CD8-positive, alpha-beta memory T cell (primary cell): ENCODE data around the gene ATP8A2. TPM values are rescaled to one million over a fixed set of nuclear protein-coding genes. Genes with fewer than 3 reads are reported as not detected.

Source experiments
- CTCF ChIA-PET: fragments of 350-600 bp; sonication (Branson Sonifier 250); formaldehyde crosslinking; loops from one replicate; lab custom pipeline; 2021; ENCODE audit warnings: antibody characterized with exemption; lab: Charles Lee
- POLR2A ChIA-PET: fragments of 350-600 bp; sonication (Branson Sonifier 250); formaldehyde crosslinking; loops from one replicate; lab custom pipeline; 2021; ENCODE audit warnings: antibody characterized with exemption; lab: Charles Lee
- DNase-seq, 5 donors: peaks; one replicate each; pipeline versions ENCODE4 v3.0.0 to v3.0.0-alpha.2; 2020 to 2022; ENCODE audit warnings: mixed read lengths in 1 of 5
- H3K27ac ChIP-seq: one replicate; pipeline ENCODE4 v1.7.0; 2013; ENCODE audit warnings: low read depth, mild to moderate bottlenecking, low read length, moderate library complexity
- H3K27me3 ChIP-seq: 2 replicates; pipeline ENCODE4 v1.7.0; 2013; ENCODE audit warnings: low read length, mild to moderate bottlenecking; ENCODE audit not compliant: insufficient read depth, poor library complexity, severe bottlenecking
- H3K36me3 ChIP-seq: 2 replicates; pipeline ENCODE4 v1.7.0; 2013; ENCODE audit warnings: mild to moderate bottlenecking, low read length, moderate library complexity; ENCODE audit not compliant: insufficient read depth
- H3K4me1 ChIP-seq: 2 replicates; pipeline ENCODE4 v1.7.0; 2013; ENCODE audit warnings: mild to moderate bottlenecking, low read length, moderate library complexity; ENCODE audit not compliant: insufficient read depth
- H3K4me3 ChIP-seq: 2 replicates; pipeline ENCODE4 v1.7.0; 2013; ENCODE audit warnings: mild to moderate bottlenecking, low read length
- H3K9me3 ChIP-seq: 2 replicates; pipeline ENCODE4 v1.7.0; 2013; ENCODE audit warnings: mild to moderate bottlenecking, low read length
- H3K27ac Mint-ChIP-seq, 8 donors: one replicate each; pipeline ENCODE4 v1.8.0; 2020 to 2021; ENCODE audit warnings: mixed read lengths in 8 of 8, mild to moderate bottlenecking in 6 of 8, inconsistent platforms in 3 of 8, moderate library complexity in 3 of 8
- H3K27me3 Mint-ChIP-seq, 2 donors: one replicate each; pipeline ENCODE4 v1.8.0; 2020 to 2021; ENCODE audit warnings: mixed read lengths in 2 of 2, mild to moderate bottlenecking in 1 of 2, moderate library complexity in 1 of 2
- H3K36me3 Mint-ChIP-seq, 3 donors: one replicate each; pipeline ENCODE4 v1.8.0; 2020 to 2021; ENCODE audit warnings: mixed read lengths in 3 of 3, inconsistent platforms in 1 of 3, mild to moderate bottlenecking in 1 of 3
- H3K4me1 Mint-ChIP-seq, 3 donors: one replicate each; pipeline ENCODE4 v1.8.0; 2020 to 2021; ENCODE audit warnings: mixed read lengths in 3 of 3, inconsistent platforms in 1 of 3, mild to moderate bottlenecking in 1 of 3
- H3K4me3 Mint-ChIP-seq, 7 donors: one replicate each; pipeline ENCODE4 v1.8.0; 2020 to 2021; ENCODE audit warnings: mixed read lengths in 7 of 7, mild to moderate bottlenecking in 6 of 7, moderate library complexity in 4 of 7, inconsistent platforms in 2 of 7
- H3K9me3 Mint-ChIP-seq, 5 donors: one replicate each; pipeline ENCODE4 v1.8.0; 2020 to 2022; ENCODE audit warnings: mixed read lengths in 5 of 5, mild to moderate bottlenecking in 3 of 5, moderate library complexity in 2 of 5, inconsistent platforms in 1 of 5
- polyA plus RNA-seq: library from polyadenylated mRNA; unstranded; fragments of 300-500 nt; fragmentation: Illumina TruSeq; gene quantifications from one replicate; pipeline ENCODE4 v1.2.3, GENCODE V29; 2021
- total RNA-seq, 2 experiments: library from RNA; stranded (reverse); gene quantifications; one replicate each; pipeline ENCODE4 v1.2.3, GENCODE V29; 2021

ATP8A2 gene
- total and polyA plus RNA-seq, 3 experiments from 2014 or later = 0.26 to 0.63 (median 0.58) TPM

DNA sequence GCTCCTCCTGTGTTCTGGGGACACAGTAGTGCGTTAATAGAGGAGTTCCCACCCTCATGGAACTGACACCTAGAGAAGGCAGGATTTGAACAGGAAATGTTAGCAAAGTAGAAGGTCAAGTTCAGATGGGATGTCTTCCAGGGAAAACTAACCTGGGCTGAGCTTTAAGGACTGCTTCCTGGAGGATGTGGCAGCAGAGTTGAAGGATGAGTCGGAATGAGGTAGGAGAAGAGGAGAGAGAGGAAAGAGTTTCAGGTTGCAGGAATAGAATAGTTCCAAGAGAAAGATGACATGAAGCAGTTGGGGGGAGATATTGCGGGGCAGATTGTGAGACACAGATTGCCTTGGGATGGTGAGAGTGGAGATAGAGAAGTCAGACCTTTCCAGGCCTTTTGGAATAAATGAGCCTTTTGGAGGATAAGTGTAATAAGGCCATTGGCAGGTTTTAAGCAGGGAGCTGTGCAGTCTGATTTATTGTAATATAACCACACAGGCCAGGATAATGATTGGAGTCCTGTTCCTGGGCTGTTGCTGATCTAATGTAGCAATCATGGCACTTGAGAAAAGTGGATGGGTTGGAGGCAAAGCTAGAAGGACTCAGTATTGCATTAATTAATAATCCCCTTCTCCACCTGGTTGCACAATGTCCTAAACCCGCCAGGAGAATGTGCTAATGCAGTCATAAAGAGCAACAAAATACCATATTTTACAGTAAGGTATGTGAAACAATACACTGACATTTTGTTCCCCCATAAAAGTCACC lies 474.6 kb downstream of the ATP8A2 start:
- peaks cover 0 to 2% (median 0%) of the 10 kb centered on the region in 5 donors for H3K9me3 Mint-ChIP-seq
- H3K4me3 Mint-ChIP-seq = peak overlapping the region in 6 of 7 donors; percentile 51 to 71 (median 64)
- H3K27me3 Mint-ChIP-seq = peaks cover 6 to 7% of the 10 kb centered on the region in 2 donors
- H3K4me1 ChIP-seq = peaks cover 24% of the 10 kb centered on the region
- H3K27ac Mint-ChIP-seq = peak overlapping the region; percentile 5 to 92 (median 88)
- H3K4me1 Mint-ChIP-seq = peaks cover 22 to 41% (median 37%) of the 10 kb centered on the region in 3 donors
- H3K27ac ChIP-seq = no peak overlapping the region
- H3K36me3 ChIP-seq = no peaks in the 10 kb centered on the region
- no peaks in the 10 kb centered on the region for H3K9me3 ChIP-seq
- POLR2A ChIA-PET = no interaction called here
- H3K36me3 Mint-ChIP-seq = no peaks in the 10 kb centered on the region
- CTCF ChIA-PET = no interaction called here
- DNase-seq = no peak
- no peaks in the 10 kb centered on the region for H3K27me3 ChIP-seq
- H3K4me3 ChIP-seq = peak overlapping the region; percentile 41

DNA sequence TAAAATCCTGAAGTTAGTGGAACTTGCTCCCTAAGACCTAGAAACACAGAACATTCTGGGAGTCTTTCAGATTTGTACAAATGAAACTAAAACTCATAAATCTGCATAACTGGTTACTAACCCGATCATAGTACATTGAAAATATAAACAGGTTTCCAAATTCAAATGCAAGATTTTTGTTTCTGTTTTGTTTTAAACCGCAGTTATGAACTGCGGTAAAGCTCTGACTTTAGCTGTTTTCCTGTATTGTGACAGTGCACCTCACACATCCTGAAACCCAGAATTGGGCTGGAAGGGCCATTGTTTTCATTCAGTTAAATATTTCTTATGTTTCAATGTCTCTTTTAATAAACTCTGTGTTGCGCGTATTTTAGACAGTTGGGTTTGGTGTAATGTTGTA lies 475.4 kb downstream of the ATP8A2 start:
- POLR2A ChIA-PET = no interaction called here
- peak in 2 of 5 donors; percentile 35 to 43 for DNase-seq

DNA sequence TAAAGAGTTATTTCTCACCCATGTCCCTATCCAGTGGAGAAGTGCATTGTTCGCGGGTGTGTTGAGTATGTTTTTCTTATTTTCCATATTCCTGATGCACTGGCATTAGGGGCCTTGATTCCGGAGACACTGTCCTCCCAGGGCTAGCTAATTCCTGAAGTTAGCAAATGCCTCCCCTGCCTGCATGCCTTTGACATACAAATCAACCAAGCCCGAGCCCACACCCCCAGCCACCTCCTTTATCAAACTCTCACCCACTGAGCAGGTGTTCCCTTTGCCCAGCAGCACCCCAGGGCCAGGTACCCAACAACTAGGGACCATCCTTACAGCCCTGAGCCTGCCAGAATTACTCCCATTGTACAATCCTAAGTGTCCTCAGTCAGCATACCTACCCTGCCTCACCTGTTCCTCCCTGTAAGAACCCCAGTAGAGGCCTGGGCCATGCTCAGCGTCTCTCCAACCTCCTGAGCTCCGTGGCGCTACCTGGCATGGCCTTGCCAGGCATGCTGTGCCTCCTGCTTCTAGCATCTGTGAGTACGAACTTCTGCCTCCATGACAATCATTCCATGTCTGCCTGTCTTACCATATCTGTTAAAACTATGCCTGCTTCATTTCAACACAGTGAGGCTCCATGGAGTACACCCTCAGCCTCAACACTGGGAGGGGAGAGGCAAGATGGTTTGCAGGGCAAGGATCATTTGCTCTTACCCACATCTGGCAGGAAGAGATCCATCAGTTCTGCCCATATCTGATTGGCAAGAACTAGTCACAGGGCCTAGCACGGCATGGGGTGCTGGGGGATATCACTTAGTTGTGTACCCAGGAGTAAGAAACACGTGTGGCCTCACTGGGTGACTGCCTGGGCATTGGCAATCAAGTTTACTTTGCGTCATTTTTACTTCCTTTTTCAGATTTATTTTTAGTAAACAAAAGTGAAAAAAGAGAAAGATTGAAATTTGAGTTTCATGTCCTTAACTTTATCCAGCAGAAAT lies 476.2 kb downstream of the ATP8A2 start:
- no peaks in the 10 kb centered on the region for H3K36me3 ChIP-seq
- Mint-ChIP-seq H3K36me3 (no peaks in the 10 kb centered on the region), H3K4me3 (peak overlapping the region in 6 of 7 donors; percentile 51 to 66 (median 58)), H3K4me1 (peaks cover 22 to 41% (median 37%) of the 10 kb centered on the region in 3 donors), H3K27ac (peak overlapping the region; percentile 35 to 91 (median 86)), H3K9me3 (peaks cover 0 to 2% (median 0%) of the 10 kb centered on the region in 5 donors), H3K27me3 (peaks cover 0 to 5% of the 10 kb centered on the region in 2 donors)
- peak overlapping the region; percentile 31 for H3K4me3 ChIP-seq
- no peaks in the 10 kb centered on the region for H3K27me3 ChIP-seq
- POLR2A ChIA-PET = no interaction called here
- H3K27ac ChIP-seq = no peak overlapping the region
- H3K4me1 ChIP-seq = peaks cover 24% of the 10 kb centered on the region
- CTCF ChIA-PET = no interaction called here
- DNase-seq = no peak
- H3K9me3 ChIP-seq = no peaks in the 10 kb centered on the region

More for the DNA sequence above, 475.4 kb downstream of the ATP8A2 start:
- Mint-ChIP-seq H3K4me3 (peak overlapping the region in 6 of 7 donors; percentile 51 to 71 (median 64)), H3K4me1 (peaks cover 22 to 41% (median 37%) of the 10 kb centered on the region in 3 donors), H3K27ac (peak overlapping the region; percentile 5 to 91 (median 86)), H3K36me3 (no peaks in the 10 kb centered on the region), H3K9me3 (peaks cover 0 to 2% (median 0%) of the 10 kb centered on the region in 5 donors), H3K27me3 (peaks cover under 1 to 6% of the 10 kb centered on the region in 2 donors)
- CTCF ChIA-PET = no interaction called here
- Histone ChIP-seq H3K9me3 (no peaks in the 10 kb centered on the region), H3K27ac (no peak overlapping the region), H3K4me1 (peaks cover 24% of the 10 kb centered on the region), H3K4me3 (peak overlapping the region; percentile 41), H3K27me3 (no peaks in the 10 kb centered on the region), H3K36me3 (no peaks in the 10 kb centered on the region)

DNA sequence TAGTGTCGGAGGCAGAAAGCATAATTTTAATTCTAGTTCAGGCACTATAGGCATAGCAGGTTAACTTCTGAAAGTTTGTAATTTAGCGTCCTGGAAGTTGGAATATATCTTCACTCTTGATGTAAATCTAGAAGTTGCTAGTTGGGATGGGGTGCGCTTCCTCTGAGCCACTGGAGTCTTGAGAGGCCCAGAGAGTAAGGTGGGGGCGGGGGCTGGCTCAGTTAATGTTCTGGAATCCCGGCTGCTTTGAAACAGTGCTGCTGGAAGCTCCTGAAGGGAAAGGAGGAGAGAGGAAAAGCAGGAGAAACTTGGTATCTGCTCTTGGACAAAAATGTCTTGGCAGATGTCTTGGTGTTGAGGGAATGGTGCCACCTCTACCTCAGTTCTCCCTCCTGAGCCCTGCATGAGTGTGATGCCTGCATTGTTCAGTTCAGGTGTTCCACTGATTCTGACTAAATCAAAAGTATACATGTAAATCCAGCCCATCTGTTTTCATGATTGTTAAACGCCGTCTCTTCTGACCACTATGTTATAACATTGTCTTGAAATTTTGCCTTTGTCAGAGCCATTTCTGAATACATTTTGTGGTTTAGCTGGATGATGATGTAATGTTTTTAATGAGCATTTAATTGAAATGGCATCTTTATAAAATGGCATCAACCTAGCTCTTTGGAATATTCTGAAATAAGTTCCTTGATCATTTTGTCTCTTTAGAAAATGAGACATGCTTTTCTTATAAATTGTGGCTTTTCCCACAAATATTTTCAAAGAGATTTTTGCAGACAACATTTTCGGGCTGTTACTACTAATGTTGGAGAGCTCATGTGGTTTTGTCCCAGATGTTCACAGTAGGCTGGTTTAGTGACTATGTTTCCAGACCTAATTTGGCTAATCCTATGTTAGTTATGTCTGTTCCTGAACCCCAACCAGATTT lies 477.3 kb downstream of the ATP8A2 start:
- no peaks in the 10 kb centered on the region for H3K27me3 Mint-ChIP-seq
- H3K4me1 Mint-ChIP-seq = peaks cover 22 to 41% (median 37%) of the 10 kb centered on the region in 3 donors
- DNase-seq = no peak
- no peaks in the 10 kb centered on the region for H3K36me3 Mint-ChIP-seq
- no peak overlapping the region for H3K4me3 Mint-ChIP-seq
- H3K27ac Mint-ChIP-seq = peak overlapping the region in 3 of 8 donors; percentile 11 to 68 (median 19)
- POLR2A ChIA-PET = no interaction called here
- Histone ChIP-seq H3K27me3 (no peaks in the 10 kb centered on the region), H3K9me3 (no peaks in the 10 kb centered on the region), H3K4me3 (no peak overlapping the region), H3K27ac (no peak overlapping the region), H3K36me3 (no peaks in the 10 kb centered on the region), H3K4me1 (peaks cover 24% of the 10 kb centered on the region)
- peaks cover 0 to 2% (median 0%) of the 10 kb centered on the region in 5 donors for H3K9me3 Mint-ChIP-seq
- CTCF ChIA-PET = interaction anchor here (1.5 kb wide), 1 partner anchor 41 kb away, joined by 3 read pairs; no protein-coding TSS in a partner anchor

DNA sequence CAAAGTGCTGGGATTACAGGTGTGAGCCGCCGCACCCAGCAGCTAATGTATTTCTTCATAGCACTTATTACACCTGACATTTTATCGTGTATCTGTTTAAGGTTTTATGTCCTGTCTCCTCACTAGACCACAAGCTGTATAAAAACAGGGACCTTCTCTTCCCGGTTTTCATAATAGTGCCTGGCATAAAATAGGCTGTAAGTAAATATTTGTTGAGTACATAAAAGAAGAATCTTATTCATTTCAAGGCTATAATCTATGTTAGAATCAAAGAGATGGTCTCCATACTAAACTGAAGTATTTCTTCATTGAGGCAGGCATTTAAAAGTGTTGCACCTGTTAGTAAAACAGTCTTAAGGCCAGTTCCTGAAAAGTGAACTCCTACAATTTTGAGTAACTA lies 486.1 kb downstream of the ATP8A2 start:
- no peak overlapping the region for H3K27ac Mint-ChIP-seq
- H3K36me3 Mint-ChIP-seq = peaks cover 0 to 2% (median 0%) of the 10 kb centered on the region in 3 donors
- no peak overlapping the region for H3K4me3 Mint-ChIP-seq
- Histone ChIP-seq H3K27me3 (no peaks in the 10 kb centered on the region), H3K4me3 (no peak overlapping the region), H3K36me3 (no peaks in the 10 kb centered on the region), H3K4me1 (no peaks in the 10 kb centered on the region), H3K27ac (no peak overlapping the region), H3K9me3 (no peaks in the 10 kb centered on the region)
- H3K4me1 Mint-ChIP-seq = peaks cover 0 to 7% (median 0%) of the 10 kb centered on the region in 3 donors
- H3K27me3 Mint-ChIP-seq = peaks cover 3 to 8% of the 10 kb centered on the region in 2 donors
- ChIA-PET POLR2A (no interaction called here), CTCF (no interaction called here)
- DNase-seq = no peak
- H3K9me3 Mint-ChIP-seq = peaks cover 0 to 2% (median 0%) of the 10 kb centered on the region in 5 donors

DNA sequence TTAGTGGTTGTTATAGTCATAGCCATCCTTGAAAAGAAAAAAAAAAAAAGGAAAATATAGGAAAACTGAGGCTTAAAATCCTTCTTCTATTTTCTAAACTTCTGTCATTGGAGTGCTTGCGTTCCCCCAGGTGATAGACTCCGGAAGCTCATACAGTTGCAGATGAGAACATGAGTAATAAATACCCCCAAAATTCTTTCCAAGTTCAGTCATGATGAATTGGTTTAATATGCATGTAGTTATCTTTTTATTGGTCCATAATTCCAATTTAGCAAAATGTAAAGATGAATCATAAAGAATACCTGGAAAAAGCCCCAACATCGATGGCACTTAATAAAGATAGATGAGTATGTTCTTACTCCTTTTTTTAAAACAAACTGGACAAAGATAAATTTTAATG lies 487.8 kb downstream of the ATP8A2 start:
- H3K27ac ChIP-seq = no peak overlapping the region
- H3K4me1 Mint-ChIP-seq = peaks cover 0 to 7% (median 0%) of the 10 kb centered on the region in 3 donors
- no peaks in the 10 kb centered on the region for H3K9me3 ChIP-seq
- no peaks in the 10 kb centered on the region for H3K27me3 ChIP-seq
- peaks cover 0 to 2% (median 0%) of the 10 kb centered on the region in 5 donors for H3K9me3 Mint-ChIP-seq
- no peak overlapping the region for H3K4me3 ChIP-seq
- no peaks in the 10 kb centered on the region for H3K36me3 ChIP-seq
- ChIA-PET POLR2A (no interaction called here), CTCF (no interaction called here)
- no peak overlapping the region for H3K4me3 Mint-ChIP-seq
- H3K27ac Mint-ChIP-seq = no peak overlapping the region
- no peaks in the 10 kb centered on the region for H3K4me1 ChIP-seq
- peaks cover 4 to 8% of the 10 kb centered on the region in 2 donors for H3K27me3 Mint-ChIP-seq
- H3K36me3 Mint-ChIP-seq = peaks cover 0 to 2% (median 0%) of the 10 kb centered on the region in 3 donors
- no peak for DNase-seq

DNA sequence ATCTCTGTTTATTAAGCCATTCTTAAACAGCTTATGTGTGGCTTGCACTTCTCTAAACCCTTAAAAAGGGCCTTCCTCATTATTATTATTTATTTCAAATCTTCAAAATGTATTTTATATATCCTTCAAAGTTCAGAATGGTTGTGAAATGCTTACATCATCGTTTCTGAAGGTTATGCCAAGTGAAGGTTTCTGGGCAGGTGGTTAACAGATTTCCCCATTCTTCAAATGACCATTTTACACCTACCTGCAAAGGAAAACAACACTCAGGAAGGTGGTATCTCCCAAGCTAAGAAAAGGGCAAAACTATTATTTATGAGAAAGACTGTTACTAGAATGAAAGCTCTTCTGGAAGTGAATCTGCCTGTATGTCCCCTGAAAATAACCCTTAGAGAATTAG lies 488.5 kb downstream of the ATP8A2 start:
- Histone ChIP-seq H3K36me3 (no peaks in the 10 kb centered on the region), H3K9me3 (no peaks in the 10 kb centered on the region), H3K4me3 (no peak overlapping the region), H3K27ac (no peak overlapping the region), H3K27me3 (no peaks in the 10 kb centered on the region), H3K4me1 (no peaks in the 10 kb centered on the region)
- H3K9me3 Mint-ChIP-seq = peaks cover 0 to 2% (median 0%) of the 10 kb centered on the region in 5 donors
- CTCF ChIA-PET = no interaction called here
- H3K36me3 Mint-ChIP-seq = peaks cover 0 to 2% (median 0%) of the 10 kb centered on the region in 3 donors
- no peak overlapping the region for H3K27ac Mint-ChIP-seq
- H3K27me3 Mint-ChIP-seq = peaks cover 4 to 9% of the 10 kb centered on the region in 2 donors
- POLR2A ChIA-PET = no interaction called here
- H3K4me1 Mint-ChIP-seq = peaks cover 0 to 7% (median 0%) of the 10 kb centered on the region in 3 donors
- no peak overlapping the region for H3K4me3 Mint-ChIP-seq
- no peak for DNase-seq
